Uterus (tissue), 4 donors: ENCODE measurements around the gene CCDC91. TPM values are rescaled to one million over a fixed set of nuclear protein-coding genes. Genes with fewer than 3 reads are reported as not detected.

Source experiments
- DNase-seq, 2 donors: peaks; one replicate each; pipeline ENCODE4 v3.0.0-alpha.2; 2019 to 2020
- H3K27ac ChIP-seq, 2 donors: fragments of 200-600 bp; sonication (generic); 1 replicate in 1 of 2; 2 replicates in 1 of 2; pipeline ENCODE4 v1.5.1; 2016 to 2018
- H3K27me3 ChIP-seq, 2 donors: fragments of 200-600 bp; sonication (generic); one replicate each; pipeline ENCODE4 v1.5.1; 2018 to 2019; ENCODE audit warnings: control low read depth in 1 of 2
- H3K36me3 ChIP-seq, 2 donors: fragments of 200-600 bp; sonication (generic); one replicate each; pipeline ENCODE4 v1.5.1; 2019; ENCODE audit warnings: control low read depth in 1 of 2
- H3K4me1 ChIP-seq, 2 donors: fragments of 200-600 bp; sonication (generic); one replicate each; pipeline ENCODE4 v1.5.1; 2018 to 2019; ENCODE audit warnings: control low read depth in 1 of 2
- H3K4me3 ChIP-seq, 2 donors: fragments of 200-600 bp; sonication (generic); 1 replicate in 1 of 2; 2 replicates in 1 of 2; pipeline ENCODE4 v1.5.1; 2018 to 2019; ENCODE audit warnings: mild to moderate bottlenecking in 1 of 2
- H3K9me3 ChIP-seq, 2 donors: fragments of 200-600 bp; sonication (generic); one replicate each; pipeline ENCODE4 v1.5.1; 2019; ENCODE audit warnings: control low read depth in 1 of 2
- POLR2A ChIP-seq, 2 donors: fragments of 450-650 bp; IDR thresholded peaks; one replicate each; pipeline ENCODE4 v1.6.1; 2016; ENCODE audit warnings: antibody characterized with exemption in 2 of 2, mild to moderate bottlenecking in 1 of 2, moderate library complexity in 1 of 2
- intact Hi-C: fragments of 100-400 bp; cut with DNase I; formaldehyde crosslinking; loops from one replicate; pipeline ENCODE4 v1.15.1; 2023; ENCODE audit warnings: low total_unique reads
- total RNA-seq, 4 donors: library from RNA; depleted of rRNA in 3 of 4; stranded (reverse); fragments of >200 nt in 3 of 4; gene quantifications; one replicate each; pipeline versions ENCODE4 v1.1.0 to v1.2.4, GENCODE V29; 2014 to 2023
- TF ChIP-seq, protein P1 (sequence below), 4 experiments: fragments of 200-600 bp in 2 of 4; fragments of 450-650 bp in 2 of 4; sonication (generic) in 2 of 4; IDR thresholded peaks; one replicate each; pipeline ENCODE4 v1.5.1; 2016 to 2019; ENCODE audit warnings: antibody characterized with exemption in 4 of 4, mild to moderate bottlenecking in 2 of 4, moderate library complexity in 1 of 4
- donor health status: DM: yes; HTN: yes; CAD: no.

Gene CCDC91, protein sequence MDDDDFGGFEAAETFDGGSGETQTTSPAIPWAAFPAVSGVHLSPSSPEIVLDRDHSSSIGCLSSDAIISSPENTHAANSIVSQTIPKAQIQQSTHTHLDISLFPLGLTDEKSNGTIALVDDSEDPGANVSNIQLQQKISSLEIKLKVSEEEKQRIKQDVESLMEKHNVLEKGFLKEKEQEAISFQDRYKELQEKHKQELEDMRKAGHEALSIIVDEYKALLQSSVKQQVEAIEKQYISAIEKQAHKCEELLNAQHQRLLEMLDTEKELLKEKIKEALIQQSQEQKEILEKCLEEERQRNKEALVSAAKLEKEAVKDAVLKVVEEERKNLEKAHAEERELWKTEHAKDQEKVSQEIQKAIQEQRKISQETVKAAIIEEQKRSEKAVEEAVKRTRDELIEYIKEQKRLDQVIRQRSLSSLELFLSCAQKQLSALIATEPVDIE
- 10 to 100 TPM; 24.7 to 49.7 (median 41.0) TPM for total RNA-seq

DNA sequence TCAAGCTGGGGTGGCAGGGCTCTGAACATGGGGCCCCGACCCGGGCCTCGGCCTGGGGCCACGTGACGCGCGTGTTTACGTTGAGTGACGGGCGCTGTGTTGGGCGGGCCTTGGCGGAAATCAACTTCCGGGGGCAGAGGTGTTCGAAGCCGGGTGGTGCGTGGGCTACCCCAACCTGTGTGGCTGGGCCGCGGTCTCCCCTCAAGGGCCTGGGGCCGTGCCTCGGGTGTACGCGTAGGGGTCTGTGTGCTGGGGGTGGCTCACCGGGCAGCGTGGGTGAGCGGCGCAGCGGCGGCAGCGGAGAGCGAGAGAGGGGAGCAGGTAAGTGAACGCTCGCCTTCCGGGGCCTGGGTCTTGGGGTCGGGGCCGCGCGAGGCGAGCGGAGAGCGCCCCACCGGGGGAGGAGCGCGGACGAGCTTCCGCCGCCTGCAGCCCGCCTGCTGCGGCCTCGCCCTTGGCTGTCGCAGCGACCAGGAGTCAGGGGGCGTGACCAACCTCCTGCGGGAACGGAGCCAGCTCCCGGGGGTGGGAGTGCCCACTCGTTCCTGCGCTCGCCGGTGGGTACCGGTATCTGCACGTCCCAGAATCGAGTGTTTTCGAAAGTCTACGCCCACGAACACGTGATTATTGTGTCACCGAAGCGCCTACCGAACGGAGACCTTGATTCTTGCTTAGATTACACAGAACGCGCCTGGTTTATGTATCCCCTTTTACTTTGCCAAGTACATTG lies at the start of gene CCDC91:
Gene CCDC91 (plus strand): TSS at position 136 of the 730 bp plus-strand sequence. CDS start 66,760 bp downstream, outside the sequence.
- Histone ChIP-seq H3K9me3 (no peaks in the 10 kb centered on the region), H3K4me3 (peak within 1 kb of the TSS; percentile 78 to 93), H3K36me3 (no peaks in the 10 kb centered on the region), H3K4me1 (no peaks in the 10 kb centered on the region), H3K27me3 (no peaks in the 10 kb centered on the region), H3K27ac (peak within 1 kb of the TSS; percentile 96 to 98)
- peak; percentile 84 to 85 for DNase-seq
- intact Hi-C loops = no loop called here
- TF ChIP-seq POLR2A (IDR thresholded peaks at IDR 0.05) = peak; percentile 39 to 58
- TF ChIP-seq, protein P1, sequence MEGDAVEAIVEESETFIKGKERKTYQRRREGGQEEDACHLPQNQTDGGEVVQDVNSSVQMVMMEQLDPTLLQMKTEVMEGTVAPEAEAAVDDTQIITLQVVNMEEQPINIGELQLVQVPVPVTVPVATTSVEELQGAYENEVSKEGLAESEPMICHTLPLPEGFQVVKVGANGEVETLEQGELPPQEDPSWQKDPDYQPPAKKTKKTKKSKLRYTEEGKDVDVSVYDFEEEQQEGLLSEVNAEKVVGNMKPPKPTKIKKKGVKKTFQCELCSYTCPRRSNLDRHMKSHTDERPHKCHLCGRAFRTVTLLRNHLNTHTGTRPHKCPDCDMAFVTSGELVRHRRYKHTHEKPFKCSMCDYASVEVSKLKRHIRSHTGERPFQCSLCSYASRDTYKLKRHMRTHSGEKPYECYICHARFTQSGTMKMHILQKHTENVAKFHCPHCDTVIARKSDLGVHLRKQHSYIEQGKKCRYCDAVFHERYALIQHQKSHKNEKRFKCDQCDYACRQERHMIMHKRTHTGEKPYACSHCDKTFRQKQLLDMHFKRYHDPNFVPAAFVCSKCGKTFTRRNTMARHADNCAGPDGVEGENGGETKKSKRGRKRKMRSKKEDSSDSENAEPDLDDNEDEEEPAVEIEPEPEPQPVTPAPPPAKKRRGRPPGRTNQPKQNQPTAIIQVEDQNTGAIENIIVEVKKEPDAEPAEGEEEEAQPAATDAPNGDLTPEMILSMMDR (IDR thresholded peaks at IDR 0.05) = peak in 2 of 4 experiments; percentile 10 to 27

- no peaks in the 10 kb centered on the region for H3K9me3 ChIP-seq
- no peak for DNase-seq
- TF ChIP-seq, protein P1 (IDR thresholded peaks at IDR 0.05) = no peak
- TF ChIP-seq POLR2A (IDR thresholded peaks at IDR 0.05) = no peak
- H3K27me3 ChIP-seq = no peaks in the 10 kb centered on the region
- H3K36me3 ChIP-seq = no peaks in the 10 kb centered on the region
- H3K4me1 ChIP-seq = no peaks in the 10 kb centered on the region
- H3K4me3 ChIP-seq = no peak overlapping the region
- no peak overlapping the region for H3K27ac ChIP-seq
- intact Hi-C loops = no loop called here
Observed at GRCh38 chr12:28144059-28144458, 46.2 kb upstream of the CCDC91 start.

GRCh38 chr12:28144532-28144931 lies 45.7 kb upstream of the CCDC91 start:
- TF ChIP-seq POLR2A (IDR thresholded peaks at IDR 0.05) = no peak
- TF ChIP-seq, protein P1 (IDR thresholded peaks at IDR 0.05) = no peak
- Histone ChIP-seq H3K4me1 (no peaks in the 10 kb centered on the region), H3K36me3 (no peaks in the 10 kb centered on the region), H3K27me3 (no peaks in the 10 kb centered on the region), H3K9me3 (no peaks in the 10 kb centered on the region), H3K27ac (no peak overlapping the region), H3K4me3 (no peak overlapping the region)
- no peak for DNase-seq
- intact Hi-C loops = no loop called here

GRCh38 chr12:28145216-28145615 lies 45.0 kb upstream of the CCDC91 start:
- Histone ChIP-seq H3K4me3 (no peak overlapping the region), H3K27ac (no peak overlapping the region), H3K36me3 (no peaks in the 10 kb centered on the region), H3K9me3 (no peaks in the 10 kb centered on the region), H3K4me1 (no peaks in the 10 kb centered on the region), H3K27me3 (no peaks in the 10 kb centered on the region)
- TF ChIP-seq, protein P1 (IDR thresholded peaks at IDR 0.05) = no peak
- TF ChIP-seq POLR2A (IDR thresholded peaks at IDR 0.05) = no peak
- intact Hi-C loops = no loop called here
- no peak for DNase-seq

DNA sequence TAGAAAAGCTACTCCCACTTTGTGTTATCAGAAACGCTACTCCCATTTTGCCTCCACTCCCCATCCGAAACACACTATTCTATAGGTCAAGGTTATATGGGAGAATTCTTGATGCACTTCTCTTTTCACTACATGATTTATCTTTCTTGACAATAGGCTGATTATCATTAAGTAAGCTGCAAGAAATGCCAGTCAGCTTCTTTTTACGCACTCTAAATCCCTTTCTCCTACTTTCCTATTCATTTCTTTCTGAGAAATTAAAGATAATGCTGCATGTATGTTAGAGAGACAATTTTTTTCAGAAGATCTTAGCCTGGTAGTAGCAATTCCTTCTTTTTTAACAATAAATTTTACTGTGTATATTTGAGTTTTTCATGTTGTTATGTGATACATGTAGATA lies 41.0 kb upstream of the CCDC91 start:
- no peak overlapping the region for H3K4me3 ChIP-seq
- no peaks in the 10 kb centered on the region for H3K27me3 ChIP-seq
- intact Hi-C loops = no loop called here
- H3K27ac ChIP-seq = no peak overlapping the region
- TF ChIP-seq POLR2A (IDR thresholded peaks at IDR 0.05) = no peak
- TF ChIP-seq, protein P1 (IDR thresholded peaks at IDR 0.05) = no peak
- no peaks in the 10 kb centered on the region for H3K9me3 ChIP-seq
- H3K36me3 ChIP-seq = no peaks in the 10 kb centered on the region
- DNase-seq = no peak
- no peaks in the 10 kb centered on the region for H3K4me1 ChIP-seq
